ENCODE measurements around the gene CPEB4. TPM values are rescaled to one million over a fixed set of nuclear protein-coding genes. Genes with fewer than 3 reads are reported as not detected.

CPEB4 gene
- total RNA-seq, 4 donors from 2014 or later: 33.2 to 51.6 (median 44.8) TPM

GRCh38 chr5:173896631-173897030, 8.5 kb downstream of the CPEB4 start:
- no peak overlapping the region for H3K4me3 ChIP-seq
- WGBS, 2 donors: 90 to 92% methylated on average over 4 of the region's 4 CpGs
- intact Hi-C loops (cut with DNase I): no loop called here
- H3K27ac ChIP-seq: no peak overlapping the region
- DNase-seq: no peak
- H3K4me1 ChIP-seq: peaks cover 11 to 59% (median 19%) of the 10 kb centered on the region in 3 donors
- no peaks in the 10 kb centered on the region for H3K27me3 ChIP-seq
- no peaks in the 10 kb centered on the region for H3K9me3 ChIP-seq
- TF ChIP-seq POLR2A (IDR thresholded peaks at IDR 0.05): no peak
- TF ChIP-seq CTCF (IDR thresholded peaks at IDR 0.05): no peak
- peaks cover 0 to 4% (median 0%) of the 10 kb centered on the region in 3 donors for H3K36me3 ChIP-seq

DNA sequence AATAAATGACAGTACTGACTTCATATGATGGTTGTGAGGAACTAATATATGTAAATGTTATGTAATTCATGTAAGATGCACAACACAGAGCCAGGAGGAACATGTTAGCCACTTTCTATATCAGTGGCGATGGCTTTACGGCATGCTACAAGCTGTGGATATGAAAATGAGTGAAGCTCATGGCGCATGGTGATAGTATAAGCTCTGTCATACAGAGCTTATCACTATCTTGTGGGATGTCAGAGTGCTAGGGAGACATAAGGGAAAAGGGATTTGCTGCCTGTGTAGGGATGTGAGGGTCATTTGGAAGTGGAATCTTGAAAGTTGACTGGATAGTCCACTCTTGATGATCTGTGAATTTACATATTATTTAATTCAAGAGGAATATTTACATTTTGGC, 13.6 kb downstream of the CPEB4 start:
- no peak for DNase-seq
- Histone ChIP-seq H3K4me3 (no peak overlapping the region), H3K27me3 (no peaks in the 10 kb centered on the region), H3K9me3 (no peaks in the 10 kb centered on the region), H3K4me1 (peaks cover 0 to 38% (median 10%) of the 10 kb centered on the region in 3 donors), H3K36me3 (peaks cover 0 to 5% (median 0%) of the 10 kb centered on the region in 3 donors), H3K27ac (no peak overlapping the region)
- WGBS, 2 donors: 93 to 97% methylated on average over 3 of the region's 3 CpGs
- intact Hi-C loops (cut with DNase I): no loop called here
- no peak for TF ChIP-seq POLR2A (IDR thresholded peaks at IDR 0.05)
- no peak for TF ChIP-seq CTCF (IDR thresholded peaks at IDR 0.05)

DNA sequence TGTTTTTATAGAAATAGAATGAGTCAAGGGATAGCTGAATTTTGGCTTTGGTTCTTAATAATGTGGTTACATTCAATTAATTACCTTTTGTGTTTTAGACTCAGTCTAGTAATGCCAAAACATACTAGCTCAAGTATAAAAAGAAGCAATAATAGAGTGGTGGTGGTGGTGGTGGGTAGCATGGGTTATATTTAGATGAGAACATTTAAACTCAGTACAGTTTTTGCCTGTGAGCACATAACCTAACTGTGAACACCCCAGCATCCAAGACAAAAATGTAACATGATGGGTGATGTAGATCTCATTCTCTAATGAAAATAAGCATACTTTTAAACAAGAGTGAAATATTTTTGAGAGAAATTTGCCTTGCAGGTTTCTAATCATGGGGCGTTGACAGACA, 14.2 kb downstream of the CPEB4 start:
- no peak overlapping the region for H3K4me3 ChIP-seq
- intact Hi-C loops (cut with DNase I): no loop called here
- peaks cover 0 to 43% (median 10%) of the 10 kb centered on the region in 3 donors for H3K4me1 ChIP-seq
- no peak for TF ChIP-seq CTCF (IDR thresholded peaks at IDR 0.05)
- WGBS, 2 donors: 78 to 95% methylated on average over 1 of the region's 1 CpG
- no peak overlapping the region for H3K27ac ChIP-seq
- H3K27me3 ChIP-seq: no peaks in the 10 kb centered on the region
- no peaks in the 10 kb centered on the region for H3K9me3 ChIP-seq
- DNase-seq: no peak
- H3K36me3 ChIP-seq: peaks cover 0 to 5% (median 0%) of the 10 kb centered on the region in 3 donors

DNA sequence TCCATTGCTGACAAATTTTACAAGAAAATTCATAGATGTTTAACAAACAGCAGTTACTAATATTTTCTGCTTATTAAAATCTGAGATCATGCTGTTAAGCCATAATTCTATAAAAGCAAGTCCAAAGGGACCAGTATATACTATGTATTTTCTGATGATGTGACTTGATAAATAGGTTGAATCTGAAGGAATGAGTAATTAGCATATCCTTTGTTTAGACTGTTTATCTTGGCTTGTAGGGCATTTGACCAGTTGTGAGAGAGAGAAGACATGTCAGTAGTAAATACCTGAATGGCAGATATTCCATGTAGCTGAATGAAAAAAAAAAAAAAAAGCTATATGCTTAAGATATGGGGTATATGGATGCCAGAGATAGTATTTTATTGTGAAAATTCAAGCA, 14.6 kb downstream of the CPEB4 start:
- H3K4me3 ChIP-seq: no peak overlapping the region
- peaks cover 0 to 5% (median 0%) of the 10 kb centered on the region in 3 donors for H3K36me3 ChIP-seq
- no peak for DNase-seq
- H3K4me1 ChIP-seq: peaks cover 0 to 47% (median 10%) of the 10 kb centered on the region in 3 donors
- no peaks in the 10 kb centered on the region for H3K27me3 ChIP-seq
- TF ChIP-seq POLR2A (IDR thresholded peaks at IDR 0.05) (no peak), CTCF (IDR thresholded peaks at IDR 0.05) (no peak)
- no peaks in the 10 kb centered on the region for H3K9me3 ChIP-seq
- intact Hi-C loops (cut with DNase I): no loop called here
- no peak overlapping the region for H3K27ac ChIP-seq

GRCh38 chr5:173903396-173904140, 15.4 kb downstream of the CPEB4 start:
- Histone ChIP-seq H3K4me3 (no peak overlapping the region), H3K27me3 (no peaks in the 10 kb centered on the region), H3K9me3 (no peaks in the 10 kb centered on the region), H3K36me3 (peaks cover 0 to 5% (median 0%) of the 10 kb centered on the region in 3 donors), H3K27ac (no peak overlapping the region), H3K4me1 (peaks cover 0 to 50% (median 10%) of the 10 kb centered on the region in 3 donors)
- TF ChIP-seq POLR2A (IDR thresholded peaks at IDR 0.05): no peak
- WGBS, 2 donors: 79% methylated on average over 5 of the region's 5 CpGs
- no peak for DNase-seq
- intact Hi-C loops (cut with DNase I): no loop called here

Data from esophagus squamous epithelium (tissue), 5 donors.